Fibroblast of skin of abdomen (primary cell): ENCODE data around the gene ZNF486.
A peak's percentile ranks its signal among the peaks of the same experiment; 100 is the strongest.
"Not testable (repeated sequence)": the region's sequence is repeated elsewhere in the genome, so short reads cannot be mapped to it uniquely, and the experiment has no call there.

ENCODE experiments used
- DNase-seq: peaks from one replicate; pipeline ENCODE4 v3.0.0-alpha.2; 2013

Gene ZNF486

DNA sequence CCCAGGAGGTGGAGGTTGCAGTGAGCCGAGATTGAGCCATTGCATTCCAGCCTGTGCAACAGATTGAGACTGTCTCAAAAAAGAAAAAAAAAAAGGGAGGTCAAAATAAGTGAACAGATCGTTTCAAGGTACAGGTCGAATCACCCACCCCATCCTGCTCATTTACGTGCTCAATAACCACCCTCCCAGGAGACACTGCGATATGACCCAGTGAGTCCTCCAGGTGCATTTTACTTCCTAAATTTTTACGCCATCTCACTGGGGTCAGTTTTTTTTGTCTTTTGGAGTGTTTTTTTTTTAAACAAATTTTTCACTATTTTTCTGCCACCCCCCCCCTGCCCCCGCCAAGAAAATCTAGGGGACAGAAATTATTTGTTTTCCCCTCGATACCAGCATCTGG, 68.1 kb downstream of the ZNF486 start:
- DNase-seq: no peak

DNA sequence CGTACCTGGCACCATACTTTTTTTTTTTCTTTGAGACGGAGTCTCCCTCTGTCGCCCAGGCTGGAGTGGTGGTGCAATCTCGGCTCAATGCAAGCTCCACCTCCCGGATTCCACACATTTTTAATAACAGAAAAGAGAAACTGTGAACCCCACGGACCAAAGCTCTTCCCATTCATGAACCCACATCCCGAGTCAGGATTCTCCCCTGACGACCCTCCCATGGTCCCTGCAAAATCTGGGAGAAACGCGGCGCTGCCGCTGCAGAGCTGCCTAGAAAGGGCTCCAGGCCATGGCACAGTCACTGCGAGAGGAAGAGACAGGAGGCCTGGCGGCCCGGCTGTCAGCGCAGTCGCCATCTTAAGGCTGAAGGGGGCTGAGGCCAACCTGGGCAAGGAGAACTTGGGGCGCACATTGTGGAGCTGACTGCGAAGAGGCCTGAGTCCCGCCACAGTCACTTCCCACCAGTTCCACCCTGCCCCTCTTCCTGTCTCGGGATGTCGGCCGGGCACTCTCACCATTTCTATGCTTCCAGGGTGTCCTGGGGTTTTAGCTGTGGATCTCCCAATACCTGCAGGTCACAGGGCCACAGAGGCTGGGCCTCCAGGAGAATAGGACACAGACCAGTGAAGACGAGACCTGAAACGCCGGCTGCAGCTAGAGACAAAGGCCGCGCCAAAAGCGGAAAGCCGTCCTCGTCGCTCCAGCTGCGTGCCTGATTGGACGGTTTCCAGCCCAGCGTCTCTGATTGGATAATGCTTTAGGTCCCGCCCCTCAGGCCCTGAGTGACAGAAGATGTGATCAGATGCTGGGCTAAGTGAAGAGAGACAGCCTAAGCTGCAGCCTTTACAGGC, 71.0 kb downstream of the ZNF486 start:
- DNase-seq: peak; percentile 90

DNA sequence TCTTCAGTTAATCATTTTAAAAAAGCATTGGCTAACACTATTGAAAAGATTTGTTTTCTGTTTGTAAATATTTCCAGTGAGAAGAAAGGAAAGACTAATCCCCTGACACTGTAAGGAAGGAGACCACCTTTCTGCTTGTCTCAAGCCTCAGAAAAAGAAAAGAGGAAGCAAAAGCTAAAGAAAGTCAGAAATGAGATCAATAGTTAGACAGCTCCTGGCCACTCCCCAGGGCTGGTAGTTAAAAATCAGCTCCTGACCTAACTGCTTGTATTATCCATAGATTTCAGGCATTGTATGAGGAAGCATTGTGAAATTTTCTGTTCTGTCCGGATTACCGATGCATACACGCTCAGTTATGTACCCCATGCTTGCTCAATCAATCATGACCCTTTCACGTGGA, 76.6 kb downstream of the ZNF486 start:
- DNase-seq: no peak

DNA sequence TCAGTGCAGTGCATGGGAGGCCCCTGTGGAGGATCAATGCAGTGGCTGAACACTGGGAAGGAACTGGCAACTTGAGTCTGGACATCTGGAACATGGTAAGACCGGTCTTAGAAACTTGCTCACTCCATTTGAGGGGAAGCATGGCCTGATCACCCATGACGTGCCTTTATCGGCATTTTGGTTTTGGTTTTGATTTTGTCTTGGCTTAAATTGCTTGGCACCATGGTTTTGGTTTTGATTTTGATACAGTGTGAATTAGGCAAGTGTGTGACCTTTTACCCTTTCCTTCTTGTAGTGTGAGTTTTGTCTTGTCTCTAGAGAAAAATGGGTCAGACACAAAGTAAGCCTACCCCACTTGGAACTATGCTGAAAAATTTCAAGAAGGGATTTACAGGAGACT, 77.3 kb downstream of the ZNF486 start:
- no peak for DNase-seq

DNA sequence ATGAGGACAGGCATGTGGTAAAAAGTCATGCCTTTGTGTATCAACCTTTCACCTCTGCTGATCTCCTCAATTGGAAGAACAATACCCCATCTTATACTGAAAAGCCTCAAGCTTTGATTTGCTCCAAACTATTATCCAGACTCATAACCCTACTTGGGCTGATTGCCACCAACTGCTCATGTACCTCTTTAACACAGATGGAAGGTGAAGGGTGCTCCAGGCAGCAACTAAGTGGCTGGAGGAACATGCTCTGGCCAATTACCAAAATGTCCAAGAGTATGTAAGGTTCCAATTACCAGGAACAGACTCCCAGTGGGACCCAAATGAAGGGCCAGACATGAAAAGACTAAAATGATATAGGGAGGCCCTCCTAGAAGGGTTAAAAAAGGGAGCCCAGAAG, 78.3 kb downstream of the ZNF486 start:
- DNase-seq: no peak

DNA sequence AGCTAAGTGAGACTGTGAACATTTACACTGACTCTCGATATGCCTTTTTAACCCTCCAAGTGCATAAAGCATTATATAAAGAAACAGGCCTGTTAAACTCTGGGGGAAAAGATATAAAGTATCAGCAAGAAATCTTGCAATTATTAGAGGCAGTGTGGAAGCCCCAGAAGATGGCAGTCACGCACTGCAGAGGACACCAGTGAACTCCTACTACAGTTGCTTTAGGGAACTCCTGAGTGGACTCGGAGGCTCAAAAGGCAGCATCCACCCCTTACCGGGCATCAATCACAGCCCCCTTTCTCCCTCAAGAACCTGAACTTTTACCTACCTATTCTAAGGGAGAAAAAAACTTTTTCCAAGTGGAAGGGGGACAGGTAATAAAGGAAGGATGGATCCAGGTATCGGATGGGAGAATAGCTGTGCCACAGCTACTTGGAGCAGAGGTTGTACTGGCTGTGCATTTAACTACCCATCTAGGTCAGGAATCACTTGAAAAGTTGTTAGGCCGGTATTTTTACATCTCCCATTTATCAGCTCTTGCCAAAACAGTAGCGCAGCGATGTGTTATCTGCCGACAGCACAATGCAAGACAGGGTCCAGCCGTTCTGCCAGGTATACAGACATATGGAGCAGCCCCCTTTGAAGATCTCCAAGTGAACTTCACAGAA, 80.1 kb downstream of the ZNF486 start:
- DNase-seq: no peak

DNA sequence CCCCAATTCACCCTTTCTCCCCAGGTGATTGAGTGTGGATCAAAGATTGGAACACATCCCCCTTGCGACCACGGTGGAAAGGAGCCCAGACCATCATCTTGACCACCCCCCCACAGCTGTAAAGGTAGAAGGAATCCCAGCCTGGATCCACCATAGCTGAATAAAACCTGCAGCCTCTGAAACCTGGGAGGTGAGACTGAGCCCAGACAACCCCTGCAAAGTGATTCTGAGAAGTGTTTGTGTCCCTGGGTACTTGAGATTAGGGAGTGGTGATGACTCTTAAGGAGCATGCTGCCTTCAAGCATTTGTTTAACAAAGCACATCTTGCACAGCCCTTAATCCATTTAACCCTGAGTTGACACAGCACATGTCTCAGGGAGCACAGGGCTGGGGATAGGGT, 81.2 kb downstream of the ZNF486 start:
- DNase-seq: not testable (repeated sequence)
